K562 (cell line): ENCODE results near the gene SYNM. TPM values are rescaled to one million over a fixed set of nuclear protein-coding genes. Genes with fewer than 3 reads are reported as not detected.

ENCODE experiments used
- ATAC-seq: fragments of 200-7000 bp; cut with Tn5 transposase; 3 replicates; pipeline ENCODE4 v1.9.1; 2020; ENCODE audit warnings: moderate library complexity
- BruUV-seq: library from RNA; stranded (reverse); fragments of 400-500 nt; replicated peaks from 2 replicates; lab custom pipeline; 2021; lab: Mats Ljungman, UMichigan
- CTCF ChIA-PET: fragments of 300-600 bp; formaldehyde crosslinking; extraction: SDS; loops from one replicate; lab custom pipeline; 2021; ENCODE audit warnings: low intra/inter-chr PET ratio; lab: Yijun Ruan, JAX
- POLR2A ChIA-PET: fragments of 300-600, 350-650 bp; sonication (Branson Sonifier 250); formaldehyde crosslinking; extraction: SDS; loops from one replicate; lab custom pipeline; 2021; ENCODE audit warnings: antibody characterized with exemption, inconsistent platforms; lab: Yijun Ruan, JAX
- DNase-seq, 4 experiments: peaks; one replicate each; pipeline versions ENCODE4 v3.0.0 to v3.0.0-alpha.2; 2011 to 2018; ENCODE audit warnings: low spot score in 3 of 4, mixed read lengths in 3 of 4; ENCODE audit errors: extremely low read depth in 1 of 4
- FAIRE-seq: peaks from 2 replicates; lab custom pipeline; 2011; peaks lifted over from hg19 to GRCh38; lab: Jason Lieb, UNC
- H2AFZ ChIP-seq: 2 replicates; pipeline ENCODE4 v1.6.0; 2011; ENCODE audit warnings: low read depth, low read length, control low read depth, inconsistent platforms
- H3K27ac ChIP-seq: fragments of 200-600 bp; 3 replicates; pipeline ENCODE4 v1.8.0; 2011; ENCODE audit warnings: low read depth, mild to moderate bottlenecking, control low read depth, inconsistent platforms, low read length, moderate library complexity, mixed read lengths; ENCODE audit errors: extremely low read depth
- H3K27me3 ChIP-seq, 2 experiments: fragments of 300-600 bp in 1 of 2; 2 replicates in 1 of 2; 3 replicates in 1 of 2; pipeline versions ENCODE4 v1.6.0 to v1.8.0; 2011; ENCODE audit warnings: inconsistent platforms in 2 of 2, low read length in 2 of 2, mild to moderate bottlenecking in 1 of 2, mixed read lengths in 1 of 2, moderate library complexity in 1 of 2; ENCODE audit not compliant: control insufficient read depth in 2 of 2, insufficient read depth in 2 of 2
- H3K36me3 ChIP-seq: fragments of 300-600 bp; 3 replicates; pipeline ENCODE4 v1.8.0; 2011; ENCODE audit warnings: mild to moderate bottlenecking, low read length, inconsistent platforms; ENCODE audit not compliant: control insufficient read depth, insufficient read depth
- H3K4me1 ChIP-seq, 2 experiments: fragments of 200-600 bp in 1 of 2; replicated peaks in 1 of 2; 2 replicates in 1 of 2; 3 replicates in 1 of 2; pipeline versions ENCODE4 v1.5.1 to v1.8.0; 2011; ENCODE audit warnings: inconsistent platforms in 2 of 2, low read length in 2 of 2, mild to moderate bottlenecking in 1 of 2, mixed read lengths in 1 of 2, moderate library complexity in 1 of 2; ENCODE audit not compliant: control insufficient read depth in 2 of 2, insufficient read depth in 2 of 2
- H3K4me2 ChIP-seq: 2 replicates; pipeline ENCODE4 v1.6.1; 2011; ENCODE audit warnings: low read length, control low read depth, inconsistent platforms, mixed read lengths; ENCODE audit not compliant: insufficient read depth
- H3K4me3 ChIP-seq: fragments of 200-600 bp; sonication (generic), shearing (Covaris generic); 2 replicates; pipeline ENCODE4 v1.5.1; 2016; ENCODE audit warnings: control low read depth, inconsistent platforms
- H3K79me2 ChIP-seq: fragments of 200-600 bp; 3 replicates; pipeline ENCODE4 v1.8.0; 2011; ENCODE audit warnings: low read length, inconsistent platforms; ENCODE audit not compliant: control insufficient read depth, insufficient read depth
- H3K9ac ChIP-seq, 2 experiments: 2 replicates each; pipeline versions ENCODE4 v1.6.0 to v1.6.1; 2011; ENCODE audit warnings: low read depth in 2 of 2, low read length in 2 of 2, control low read depth in 1 of 2, inconsistent platforms in 1 of 2, mild to moderate bottlenecking in 1 of 2, mixed read lengths in 1 of 2; ENCODE audit not compliant: insufficient read depth in 1 of 2
- H3K9me1 ChIP-seq: one replicate; pipeline ENCODE4 v1.6.0; 2011; ENCODE audit warnings: inconsistent platforms, mild to moderate bottlenecking, low read length, moderate library complexity; ENCODE audit not compliant: control insufficient read depth, insufficient read depth
- H3K9me3 ChIP-seq: replicated peaks from 2 replicates; pipeline ENCODE4 v1.5.1; 2011; ENCODE audit warnings: low read depth, low read length, inconsistent platforms; ENCODE audit not compliant: control insufficient read depth, insufficient read depth
- H4K20me1 ChIP-seq: replicated peaks from 2 replicates; pipeline ENCODE4 v1.6.1; 2011; ENCODE audit warnings: low read length, inconsistent platforms, mixed read lengths; ENCODE audit not compliant: control insufficient read depth, insufficient read depth
- CBFA2T2 ChIP-seq: fragments of 450-650 bp; conservative IDR thresholded peaks from 2 replicates; pipeline ENCODE4 v1.6.1; 2017; ENCODE audit warnings: mild to moderate bottlenecking
- MTA1 ChIP-seq: fragments of 450-650 bp; IDR thresholded peaks from 2 replicates; pipeline ENCODE4 v1.6.1; 2017; ENCODE audit warnings: borderline replicate concordance
- NFIC ChIP-seq: fragments of 450-650 bp; IDR thresholded peaks from 2 replicates; pipeline ENCODE4 v1.6.1; 2017; ENCODE audit warnings: mild to moderate bottlenecking, inconsistent platforms
- TAF1 ChIP-seq: IDR thresholded peaks from 2 replicates; pipeline ENCODE4 v1.6.1; 2011; ENCODE audit warnings: mild to moderate bottlenecking, low read length, moderate library complexity; ENCODE audit not compliant: insufficient read depth, control insufficient read depth, severe bottlenecking; ENCODE audit errors: extremely low read depth
- ZNF316 ChIP-seq: fragments of 450-650 bp; IDR thresholded peaks from 2 replicates; pipeline ENCODE4 v1.6.1; 2016
- WGBS: fragments of 100-300 bp; shearing (Covaris generic); methylation state at CpG from one replicate; pipeline ENCODE4 v1.1.6; 2016; ENCODE audit warnings: low coverage, mixed read lengths; ENCODE audit not compliant: insufficient coverage; ENCODE audit errors: missing lambda C conversion rate; 5-methylcytosine and 5-hydroxymethylcytosine counted together
- in situ Hi-C: fragments of 300-500 bp; cut with MboI; formaldehyde crosslinking; loops from 4 replicates; pipeline ENCODE4 v1.15.0; 2018; ENCODE audit warnings: inconsistent platforms, mixed read lengths
- intact Hi-C: fragments of 100-400 bp; cut with micrococcal nuclease; formaldehyde crosslinking; loops from 2 replicates; pipeline ENCODE4 v1.14.2; 2022
- polyA plus RNA-seq, 8 experiments: library from polyadenylated mRNA; depleted of rRNA in 4 of 8; stranded (reverse) in 5 of 8; unstranded in 3 of 8; fragments of >200 nt; fragmentation: Nextera tagmentation in 2 of 8; fragmentation: Illumina TruSeq in 1 of 8; extraction: Ambion mirVana in 2 of 8; extraction: Trizol in 1 of 8; gene quantifications; 2 replicates each; pipeline versions ENCODE4 v1.2.1 to v1.2.3, GENCODE V29; 2011 to 2014; ENCODE audit warnings: inconsistent platforms in 1 of 8, missing spikeins in 1 of 8
- total RNA-seq, 7 experiments: library from RNA; depleted of rRNA in 6 of 7; stranded (reverse); fragments of >200 nt in 6 of 7; fragmentation: Illumina TruSeq in 2 of 7; extraction: Trizol in 2 of 7; gene quantifications; 2 replicates each; pipeline versions ENCODE4 v1.2.1 to v1.2.3, GENCODE V29; 2011 to 2021; ENCODE audit warnings: low replicate concordance in 1 of 7
- TF ChIP-seq, protein P1 (sequence below): fragments of 450-650 bp; IDR thresholded peaks from 2 replicates; pipeline ENCODE4 v1.6.1; 2018; ENCODE audit warnings: mild to moderate bottlenecking, low read depth; ENCODE audit not compliant: partially characterized antibody
- TF ChIP-seq, protein P2 (sequence below): fragments of 450-650 bp; IDR thresholded peaks from 2 replicates; pipeline ENCODE4 v1.6.1; 2016; ENCODE audit warnings: mild to moderate bottlenecking, moderate library complexity

SYNM gene
- total and polyA plus RNA-seq, 9 of the 15 experiments (the other 6 are each of a cell fraction or from before 2014, with no cell fraction given): 0.01 to 0.42 (median 0.13) TPM

DNA sequence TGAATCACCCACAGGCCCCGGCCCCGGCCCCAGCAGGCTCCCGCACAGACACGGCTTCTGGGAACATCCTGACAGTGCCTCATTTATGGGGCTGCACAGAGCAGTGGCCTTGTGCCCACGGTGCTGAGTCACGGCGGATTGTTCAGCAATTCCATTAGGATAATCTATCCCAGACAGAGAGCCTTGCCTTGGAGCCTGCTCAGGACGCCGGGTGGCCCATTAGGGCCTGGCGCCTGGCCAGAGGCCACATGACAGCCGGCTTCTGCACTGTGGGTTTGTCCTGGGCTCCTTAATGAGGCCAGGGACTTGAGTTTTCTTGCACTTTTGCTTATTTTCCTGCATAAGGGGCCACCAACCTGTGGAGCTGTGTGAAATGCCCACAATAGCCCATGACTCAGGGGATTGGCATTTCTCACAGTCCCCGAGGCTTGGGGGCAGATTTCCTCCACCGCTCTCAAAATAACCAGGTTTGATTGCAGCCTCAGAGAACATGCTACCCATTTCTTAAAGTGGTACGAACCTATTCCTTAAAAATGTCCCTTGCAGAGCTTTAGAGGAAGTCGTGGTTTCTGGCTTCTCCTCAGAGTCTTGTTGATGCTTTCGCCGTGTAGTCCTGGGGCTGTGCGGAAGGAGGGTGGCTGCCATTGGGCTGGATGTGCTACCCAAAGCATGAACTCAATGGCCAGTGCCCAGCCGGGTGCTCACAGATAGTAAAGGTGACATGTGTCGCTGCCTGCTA, 19.0 kb downstream of the SYNM start:
- no TSS peak for BruUV-seq
- Histone ChIP-seq H2AFZ (0 out of 2 replicates have a peak overlapping the region, but pooled peaks have one; percentile 25), H3K9ac (no peak overlapping the region; a peak in 1 of 4 replicates), H3K4me3 (no peak overlapping the region), H3K4me2 (no peak overlapping the region), H3K9me1 (no peaks in the 10 kb centered on the region), H3K9me3 (no peaks in the 10 kb centered on the region), H3K4me1 (peaks cover 5 to 25% of the 10 kb centered on the region in 2 experiments; a peak in 3 of 5 replicates), H3K27me3 (peaks cover 0 to 41% of the 10 kb centered on the region in 2 experiments; a peak in 3 of 5 replicates), H3K27ac (no peak overlapping the region), H4K20me1 (no peaks in the 10 kb centered on the region), H3K79me2 (no peaks in the 10 kb centered on the region), H3K36me3 (no peaks in the 10 kb centered on the region)
- CTCF ChIA-PET: no interaction called here
- in situ Hi-C loops (no loop called here), intact Hi-C loops (no loop called here)
- POLR2A ChIA-PET: interaction anchor here (0.7 to 2.0 kb wide), 3 partner anchors 10 to 18 kb away, joined by 3 to 4 read pairs (median 3); no protein-coding TSS in a partner anchor
- DNase-seq (peak in 3 of 4 experiments; percentile 14 to 50 (median 29)), FAIRE-seq (no peak), ATAC-seq (peak; percentile 67)
- WGBS: 7% methylated on average over 16 of the region's 20 CpGs
- peak; percentile 21; the same call in 1 of the 2 replicates for TF ChIP-seq ZNF316
- no peak for TF ChIP-seq MTA1
- no peak for TF ChIP-seq TAF1
- TF ChIP-seq, protein P1, sequence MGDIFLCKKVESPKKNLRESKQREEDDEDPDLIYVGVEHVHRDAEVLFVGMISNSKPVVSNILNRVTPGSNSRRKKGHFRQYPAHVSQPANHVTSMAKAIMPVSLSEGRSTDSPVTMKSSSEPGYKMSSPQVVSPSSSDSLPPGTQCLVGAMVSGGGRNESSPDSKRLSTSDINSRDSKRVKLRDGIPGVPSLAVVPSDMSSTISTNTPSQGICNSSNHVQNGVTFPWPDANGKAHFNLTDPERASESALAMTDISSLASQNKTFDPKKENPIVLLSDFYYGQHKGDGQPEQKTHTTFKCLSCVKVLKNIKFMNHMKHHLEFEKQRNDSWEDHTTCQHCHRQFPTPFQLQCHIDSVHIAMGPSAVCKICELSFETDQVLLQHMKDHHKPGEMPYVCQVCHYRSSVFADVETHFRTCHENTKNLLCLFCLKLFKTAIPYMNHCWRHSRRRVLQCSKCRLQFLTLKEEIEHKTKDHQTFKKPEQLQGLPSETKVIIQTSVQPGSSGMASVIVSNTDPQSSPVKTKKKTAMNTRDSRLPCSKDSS: no peak
- TF ChIP-seq NFIC: peak; percentile 84
- no peak for TF ChIP-seq CBFA2T2
- TF ChIP-seq, protein P2, sequence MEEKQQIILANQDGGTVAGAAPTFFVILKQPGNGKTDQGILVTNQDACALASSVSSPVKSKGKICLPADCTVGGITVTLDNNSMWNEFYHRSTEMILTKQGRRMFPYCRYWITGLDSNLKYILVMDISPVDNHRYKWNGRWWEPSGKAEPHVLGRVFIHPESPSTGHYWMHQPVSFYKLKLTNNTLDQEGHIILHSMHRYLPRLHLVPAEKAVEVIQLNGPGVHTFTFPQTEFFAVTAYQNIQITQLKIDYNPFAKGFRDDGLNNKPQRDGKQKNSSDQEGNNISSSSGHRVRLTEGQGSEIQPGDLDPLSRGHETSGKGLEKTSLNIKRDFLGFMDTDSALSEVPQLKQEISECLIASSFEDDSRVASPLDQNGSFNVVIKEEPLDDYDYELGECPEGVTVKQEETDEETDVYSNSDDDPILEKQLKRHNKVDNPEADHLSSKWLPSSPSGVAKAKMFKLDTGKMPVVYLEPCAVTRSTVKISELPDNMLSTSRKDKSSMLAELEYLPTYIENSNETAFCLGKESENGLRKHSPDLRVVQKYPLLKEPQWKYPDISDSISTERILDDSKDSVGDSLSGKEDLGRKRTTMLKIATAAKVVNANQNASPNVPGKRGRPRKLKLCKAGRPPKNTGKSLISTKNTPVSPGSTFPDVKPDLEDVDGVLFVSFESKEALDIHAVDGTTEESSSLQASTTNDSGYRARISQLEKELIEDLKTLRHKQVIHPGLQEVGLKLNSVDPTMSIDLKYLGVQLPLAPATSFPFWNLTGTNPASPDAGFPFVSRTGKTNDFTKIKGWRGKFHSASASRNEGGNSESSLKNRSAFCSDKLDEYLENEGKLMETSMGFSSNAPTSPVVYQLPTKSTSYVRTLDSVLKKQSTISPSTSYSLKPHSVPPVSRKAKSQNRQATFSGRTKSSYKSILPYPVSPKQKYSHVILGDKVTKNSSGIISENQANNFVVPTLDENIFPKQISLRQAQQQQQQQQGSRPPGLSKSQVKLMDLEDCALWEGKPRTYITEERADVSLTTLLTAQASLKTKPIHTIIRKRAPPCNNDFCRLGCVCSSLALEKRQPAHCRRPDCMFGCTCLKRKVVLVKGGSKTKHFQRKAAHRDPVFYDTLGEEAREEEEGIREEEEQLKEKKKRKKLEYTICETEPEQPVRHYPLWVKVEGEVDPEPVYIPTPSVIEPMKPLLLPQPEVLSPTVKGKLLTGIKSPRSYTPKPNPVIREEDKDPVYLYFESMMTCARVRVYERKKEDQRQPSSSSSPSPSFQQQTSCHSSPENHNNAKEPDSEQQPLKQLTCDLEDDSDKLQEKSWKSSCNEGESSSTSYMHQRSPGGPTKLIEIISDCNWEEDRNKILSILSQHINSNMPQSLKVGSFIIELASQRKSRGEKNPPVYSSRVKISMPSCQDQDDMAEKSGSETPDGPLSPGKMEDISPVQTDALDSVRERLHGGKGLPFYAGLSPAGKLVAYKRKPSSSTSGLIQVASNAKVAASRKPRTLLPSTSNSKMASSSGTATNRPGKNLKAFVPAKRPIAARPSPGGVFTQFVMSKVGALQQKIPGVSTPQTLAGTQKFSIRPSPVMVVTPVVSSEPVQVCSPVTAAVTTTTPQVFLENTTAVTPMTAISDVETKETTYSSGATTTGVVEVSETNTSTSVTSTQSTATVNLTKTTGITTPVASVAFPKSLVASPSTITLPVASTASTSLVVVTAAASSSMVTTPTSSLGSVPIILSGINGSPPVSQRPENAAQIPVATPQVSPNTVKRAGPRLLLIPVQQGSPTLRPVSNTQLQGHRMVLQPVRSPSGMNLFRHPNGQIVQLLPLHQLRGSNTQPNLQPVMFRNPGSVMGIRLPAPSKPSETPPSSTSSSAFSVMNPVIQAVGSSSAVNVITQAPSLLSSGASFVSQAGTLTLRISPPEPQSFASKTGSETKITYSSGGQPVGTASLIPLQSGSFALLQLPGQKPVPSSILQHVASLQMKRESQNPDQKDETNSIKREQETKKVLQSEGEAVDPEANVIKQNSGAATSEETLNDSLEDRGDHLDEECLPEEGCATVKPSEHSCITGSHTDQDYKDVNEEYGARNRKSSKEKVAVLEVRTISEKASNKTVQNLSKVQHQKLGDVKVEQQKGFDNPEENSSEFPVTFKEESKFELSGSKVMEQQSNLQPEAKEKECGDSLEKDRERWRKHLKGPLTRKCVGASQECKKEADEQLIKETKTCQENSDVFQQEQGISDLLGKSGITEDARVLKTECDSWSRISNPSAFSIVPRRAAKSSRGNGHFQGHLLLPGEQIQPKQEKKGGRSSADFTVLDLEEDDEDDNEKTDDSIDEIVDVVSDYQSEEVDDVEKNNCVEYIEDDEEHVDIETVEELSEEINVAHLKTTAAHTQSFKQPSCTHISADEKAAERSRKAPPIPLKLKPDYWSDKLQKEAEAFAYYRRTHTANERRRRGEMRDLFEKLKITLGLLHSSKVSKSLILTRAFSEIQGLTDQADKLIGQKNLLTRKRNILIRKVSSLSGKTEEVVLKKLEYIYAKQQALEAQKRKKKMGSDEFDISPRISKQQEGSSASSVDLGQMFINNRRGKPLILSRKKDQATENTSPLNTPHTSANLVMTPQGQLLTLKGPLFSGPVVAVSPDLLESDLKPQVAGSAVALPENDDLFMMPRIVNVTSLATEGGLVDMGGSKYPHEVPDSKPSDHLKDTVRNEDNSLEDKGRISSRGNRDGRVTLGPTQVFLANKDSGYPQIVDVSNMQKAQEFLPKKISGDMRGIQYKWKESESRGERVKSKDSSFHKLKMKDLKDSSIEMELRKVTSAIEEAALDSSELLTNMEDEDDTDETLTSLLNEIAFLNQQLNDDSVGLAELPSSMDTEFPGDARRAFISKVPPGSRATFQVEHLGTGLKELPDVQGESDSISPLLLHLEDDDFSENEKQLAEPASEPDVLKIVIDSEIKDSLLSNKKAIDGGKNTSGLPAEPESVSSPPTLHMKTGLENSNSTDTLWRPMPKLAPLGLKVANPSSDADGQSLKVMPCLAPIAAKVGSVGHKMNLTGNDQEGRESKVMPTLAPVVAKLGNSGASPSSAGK: no peak
